GM12878 (cell line): ENCODE measurements around the gene FTSJ1. TPM values are rescaled to one million over a fixed set of nuclear protein-coding genes. Genes with fewer than 3 reads are reported as not detected.

ENCODE experiments used
- ATAC-seq: fragments of 200-7000 bp; cut with Tn5 transposase; 3 replicates; pipeline ENCODE4 v1.9.1; 2020; ENCODE audit warnings: mild to moderate bottlenecking, moderate library complexity
- BruUV-seq: library from RNA; stranded (reverse); fragments of 400-500 nt; replicated peaks from 2 replicates; lab custom pipeline; 2021; lab: Mats Ljungman, UMichigan
- CTCF ChIA-PET: fragments of 300-600 bp; sonication (Branson Sonifier 250); formaldehyde crosslinking; extraction: SDS; loops from one replicate; lab custom pipeline; 2021; ENCODE audit warnings: inconsistent platforms; lab: Yijun Ruan, JAX
- POLR2A ChIA-PET: fragments of 350-600 bp; formaldehyde crosslinking; extraction: SDS; loops from one replicate; lab custom pipeline; 2021; ENCODE audit warnings: inconsistent platforms; lab: Charles Lee
- RAD21 ChIA-PET: fragments of 300-600 bp; sonication (Branson Sonifier 250); formaldehyde crosslinking; loops from one replicate; lab custom pipeline; 2023; ENCODE audit warnings: antibody characterized with exemption; ENCODE audit not compliant: unreplicated experiment; lab: Charles Lee
- SMC1A ChIA-PET: fragments of 300-600 bp; sonication (Branson Sonifier 250); formaldehyde crosslinking; loops from one replicate; lab custom pipeline; 2023; ENCODE audit not compliant: unreplicated experiment, uncharacterized antibody; lab: Charles Lee
- DNase-seq: peaks from one replicate; pipeline ENCODE4 v3.0.0-alpha.2; 2011; ENCODE audit warnings: low read depth, low spot score
- FAIRE-seq: peaks from 3 replicates; lab custom pipeline; 2011; peaks lifted over from hg19 to GRCh38; lab: Jason Lieb, UNC
- H2AFZ ChIP-seq: 2 replicates; pipeline ENCODE4 v1.6.0; 2011; ENCODE audit warnings: low read depth, low read length, control low read depth; ENCODE audit not compliant: control insufficient read depth
- H3K27ac ChIP-seq: 2 replicates; pipeline ENCODE4 v1.5.1; 2011; ENCODE audit warnings: control low read depth; ENCODE audit not compliant: control insufficient read depth, insufficient read depth
- H3K27me3 ChIP-seq, 2 experiments: replicated peaks in 1 of 2; 2 replicates each; pipeline versions ENCODE4 v1.6.0 to v1.6.1; 2011; ENCODE audit warnings: low read length in 1 of 2; ENCODE audit not compliant: control insufficient read depth in 2 of 2, insufficient read depth in 2 of 2
- H3K36me3 ChIP-seq, 2 experiments: 2 replicates each; pipeline ENCODE4 v1.5.1; 2011; ENCODE audit warnings: low read length in 1 of 2; ENCODE audit not compliant: control insufficient read depth in 2 of 2, insufficient read depth in 2 of 2
- H3K4me1 ChIP-seq: 2 replicates; pipeline ENCODE4 v1.6.1; 2011; ENCODE audit warnings: mild to moderate bottlenecking, low read length, moderate library complexity, mixed read lengths; ENCODE audit not compliant: control insufficient read depth, insufficient read depth
- H3K4me2 ChIP-seq: 2 replicates; pipeline ENCODE4 v1.6.0; 2011; ENCODE audit warnings: control low read depth; ENCODE audit not compliant: control insufficient read depth, insufficient read depth
- H3K4me3 ChIP-seq: fragments of 200-600 bp; sonication (generic); 2 replicates; pipeline ENCODE4 v1.5.1; 2016
- H3K79me2 ChIP-seq: 2 replicates; pipeline ENCODE4 v1.6.0; 2011; ENCODE audit warnings: low read length; ENCODE audit not compliant: control insufficient read depth, insufficient read depth
- H3K9ac ChIP-seq: 2 replicates; pipeline ENCODE4 v1.8.0; 2011; ENCODE audit warnings: low read length, control low read depth, mixed read lengths; ENCODE audit not compliant: control insufficient read depth, insufficient read depth
- H3K9me3 ChIP-seq: replicated peaks from 3 replicates; pipeline ENCODE4 v1.5.1; 2011; ENCODE audit warnings: mild to moderate bottlenecking, low read length; ENCODE audit not compliant: control insufficient read depth, insufficient read depth
- H4K20me1 ChIP-seq: 2 replicates; pipeline ENCODE4 v1.6.0; 2011; ENCODE audit not compliant: control insufficient read depth, insufficient read depth
- BACH1 ChIP-seq: fragments of 450-650 bp; IDR thresholded peaks from 2 replicates; pipeline ENCODE4 v1.6.1; 2017; ENCODE audit warnings: mild to moderate bottlenecking, borderline replicate concordance
- BCL11A ChIP-seq: IDR thresholded peaks from 2 replicates; pipeline ENCODE4 v1.6.1; 2011; ENCODE audit warnings: low read depth, low read length
- CREM ChIP-seq: IDR thresholded peaks from 2 replicates; pipeline ENCODE4 v1.6.1; 2014; ENCODE audit warnings: antibody characterized with exemption, low read depth
- GABPA ChIP-seq: IDR thresholded peaks from 2 replicates; pipeline ENCODE4 v1.6.1; 2014; ENCODE audit warnings: antibody characterized with exemption, low read depth, mild to moderate bottlenecking, inconsistent platforms
- IRF4 ChIP-seq: IDR thresholded peaks from 2 replicates; pipeline ENCODE4 v1.6.1; 2011; ENCODE audit warnings: low read depth, low read length
- KLF5 ChIP-seq: fragments of 450-650 bp; IDR thresholded peaks from 2 replicates; pipeline ENCODE4 v1.6.1; 2014; ENCODE audit warnings: mild to moderate bottlenecking; ENCODE audit not compliant: partially characterized antibody
- MEF2A ChIP-seq: IDR thresholded peaks from 2 replicates; pipeline ENCODE4 v1.6.1; 2011; ENCODE audit warnings: low read depth, mild to moderate bottlenecking, low read length, moderate library complexity; ENCODE audit not compliant: insufficient read depth
- NFXL1 ChIP-seq: fragments of 450-650 bp; IDR thresholded peaks from 2 replicates; pipeline ENCODE4 v1.6.1; 2017; ENCODE audit warnings: antibody characterized with exemption, mild to moderate bottlenecking, borderline replicate concordance
- POLR2AphosphoS2 ChIP-seq: IDR thresholded peaks from 2 replicates; pipeline ENCODE4 v1.6.1; 2011; ENCODE audit warnings: low read depth, mild to moderate bottlenecking, low read length, improper control_type of control experiment, moderate library complexity
- RB1 ChIP-seq: fragments of 450-650 bp; formaldehyde crosslinking; IDR thresholded peaks from 2 replicates; pipeline ENCODE4 v1.6.1; 2017; ENCODE audit warnings: mild to moderate bottlenecking, borderline replicate concordance
- RCOR1 ChIP-seq: conservative IDR thresholded peaks from 2 replicates; pipeline ENCODE4 v1.6.1; 2012; ENCODE audit warnings: low read depth, low read length, improper control_type of control experiment
- SMAD5 ChIP-seq: IDR thresholded peaks from 2 replicates; pipeline ENCODE4 v1.6.1; 2016; ENCODE audit warnings: antibody characterized with exemption, low read depth
- SREBF1 ChIP-seq: IDR thresholded peaks from 2 replicates; pipeline ENCODE4 v1.6.1; 2012; ENCODE audit warnings: mild to moderate bottlenecking, low read length
- TAF1 ChIP-seq: IDR thresholded peaks from 2 replicates; pipeline ENCODE4 v1.6.1; 2011; ENCODE audit warnings: mild to moderate bottlenecking, low read depth, low read length, borderline replicate concordance
- TCF3 ChIP-seq: IDR thresholded peaks from 2 replicates; pipeline ENCODE4 v1.6.1; 2012; ENCODE audit warnings: low read depth, mild to moderate bottlenecking, low read length, borderline replicate concordance; ENCODE audit not compliant: insufficient read depth
- WRNIP1 ChIP-seq: IDR thresholded peaks from 2 replicates; pipeline ENCODE4 v1.6.1; 2011; ENCODE audit warnings: low read depth, low read length, improper control_type of control experiment, borderline replicate concordance
- WGBS: methylation state at CpG from one replicate; pipeline ENCODE4 v1.1.6; 2016; ENCODE audit warnings: low lambda C conversion rate; ENCODE audit not compliant: insufficient replicate concordance, insufficient coverage; ENCODE audit errors: missing lambda C conversion rate; 5-methylcytosine and 5-hydroxymethylcytosine counted together
- in situ Hi-C: fragments of 300-500 bp; cut with MboI; formaldehyde crosslinking; loops from 9 replicates; pipeline ENCODE4 v1.14.3; 2018; ENCODE audit warnings: mixed read lengths
- intact Hi-C: fragments of 100-400 bp; cut with micrococcal nuclease; formaldehyde crosslinking; loops from one replicate; pipeline ENCODE4 v1.14.2; 2022; ENCODE audit not compliant: unreplicated experiment
- polyA plus RNA-seq, 11 experiments: library from polyadenylated mRNA; depleted of rRNA in 4 of 11; unstranded in 6 of 11; stranded (reverse) in 5 of 11; fragments of >200 nt; fragmentation: Nextera tagmentation in 4 of 11; fragmentation: Illumina TruSeq in 1 of 11; extraction: Ambion mirVana in 4 of 11; extraction: Trizol in 1 of 11; gene quantifications; 1 replicate in 1 of 11; 2 replicates in 10 of 11; pipeline versions ENCODE4 v1.2.1 to v1.2.3, GENCODE V29; 2011 to 2016; ENCODE audit warnings: inconsistent platforms in 2 of 11, missing spikeins in 2 of 11, low read depth in 1 of 11
- total RNA-seq, 4 experiments: library from RNA; depleted of rRNA in 3 of 4; stranded (reverse); fragments of >200 nt in 3 of 4; fragmentation: Illumina TruSeq in 1 of 4; extraction: Trizol in 1 of 4; gene quantifications; 2 replicates each; pipeline versions ENCODE4 v1.2.1 to v1.2.3, GENCODE V29; 2013 to 2021
- TF ChIP-seq, protein P1 (sequence below): fragments of 450-650 bp; IDR thresholded peaks from 2 replicates; pipeline ENCODE4 v1.6.1; 2017; ENCODE audit warnings: borderline replicate concordance
- TF ChIP-seq, protein P2 (sequence below): IDR thresholded peaks from 2 replicates; pipeline ENCODE4 v1.6.1; 2011; ENCODE audit warnings: low read depth, mild to moderate bottlenecking, low read length, moderate library complexity, borderline replicate concordance; ENCODE audit errors: extremely low read depth
- TF ChIP-seq, protein P3 (sequence below): fragments of 450-650 bp; IDR thresholded peaks from 2 replicates; pipeline ENCODE4 v1.6.1; 2017; ENCODE audit warnings: mild to moderate bottlenecking

FTSJ1 gene
- total and polyA plus RNA-seq, 10 of the 15 experiments (the other 5 are each of a cell fraction or from before 2014, with no cell fraction given), result 8.8 to 87.8 (median 57.9) TPM

DNA sequence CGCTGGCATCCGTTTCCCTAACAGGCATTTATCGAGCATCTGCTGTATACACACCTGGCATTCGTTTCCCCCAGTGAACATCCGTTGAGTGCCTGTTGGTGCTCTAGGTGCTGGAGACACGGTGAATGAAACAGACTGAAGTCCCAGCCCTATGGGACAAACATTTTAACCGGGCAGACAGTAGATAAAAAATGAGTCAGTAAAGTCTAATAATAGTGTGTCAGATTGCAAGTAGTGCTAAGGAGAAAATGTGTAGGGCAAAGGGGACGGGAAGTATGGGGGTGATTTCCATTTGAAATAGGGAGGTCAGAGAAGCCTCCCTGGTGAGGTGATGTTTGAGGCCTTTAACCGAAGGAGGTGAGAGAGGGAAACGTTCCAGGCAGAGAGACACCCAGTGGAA is 40.3 kb downstream of the FTSJ1 start:
- in situ Hi-C loops, result no loop called here

More for the DNA sequence above, 40.3 kb downstream of the FTSJ1 start:
- no peaks in the 10 kb centered on the region for H3K9me3 ChIP-seq
- no peak for DNase-seq
- ChIA-PET RAD21 (no interaction called here), CTCF (no interaction called here), POLR2A (no interaction called here), SMC1A (no interaction called here)
- TF ChIP-seq SMAD5 (no peak), GABPA (no peak), CREM (no peak), RB1 (no peak), POLR2AphosphoS2 (no peak), KLF5 (no peak), TAF1 (no peak), RCOR1 (no peak), IRF4 (no peak), NFXL1 (no peak), MEF2A (no peak), TCF3 (no peak), BACH1 (no peak), SREBF1 (no peak), BCL11A (no peak), WRNIP1 (no peak)
- TF ChIP-seq, protein P1, sequence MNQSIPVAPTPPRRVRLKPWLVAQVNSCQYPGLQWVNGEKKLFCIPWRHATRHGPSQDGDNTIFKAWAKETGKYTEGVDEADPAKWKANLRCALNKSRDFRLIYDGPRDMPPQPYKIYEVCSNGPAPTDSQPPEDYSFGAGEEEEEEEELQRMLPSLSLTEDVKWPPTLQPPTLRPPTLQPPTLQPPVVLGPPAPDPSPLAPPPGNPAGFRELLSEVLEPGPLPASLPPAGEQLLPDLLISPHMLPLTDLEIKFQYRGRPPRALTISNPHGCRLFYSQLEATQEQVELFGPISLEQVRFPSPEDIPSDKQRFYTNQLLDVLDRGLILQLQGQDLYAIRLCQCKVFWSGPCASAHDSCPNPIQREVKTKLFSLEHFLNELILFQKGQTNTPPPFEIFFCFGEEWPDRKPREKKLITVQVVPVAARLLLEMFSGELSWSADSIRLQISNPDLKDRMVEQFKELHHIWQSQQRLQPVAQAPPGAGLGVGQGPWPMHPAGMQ, result no peak
- TF ChIP-seq, protein P2, sequence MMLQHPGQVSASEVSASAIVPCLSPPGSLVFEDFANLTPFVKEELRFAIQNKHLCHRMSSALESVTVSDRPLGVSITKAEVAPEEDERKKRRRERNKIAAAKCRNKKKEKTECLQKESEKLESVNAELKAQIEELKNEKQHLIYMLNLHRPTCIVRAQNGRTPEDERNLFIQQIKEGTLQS, result no peak
- TF ChIP-seq, protein P3, sequence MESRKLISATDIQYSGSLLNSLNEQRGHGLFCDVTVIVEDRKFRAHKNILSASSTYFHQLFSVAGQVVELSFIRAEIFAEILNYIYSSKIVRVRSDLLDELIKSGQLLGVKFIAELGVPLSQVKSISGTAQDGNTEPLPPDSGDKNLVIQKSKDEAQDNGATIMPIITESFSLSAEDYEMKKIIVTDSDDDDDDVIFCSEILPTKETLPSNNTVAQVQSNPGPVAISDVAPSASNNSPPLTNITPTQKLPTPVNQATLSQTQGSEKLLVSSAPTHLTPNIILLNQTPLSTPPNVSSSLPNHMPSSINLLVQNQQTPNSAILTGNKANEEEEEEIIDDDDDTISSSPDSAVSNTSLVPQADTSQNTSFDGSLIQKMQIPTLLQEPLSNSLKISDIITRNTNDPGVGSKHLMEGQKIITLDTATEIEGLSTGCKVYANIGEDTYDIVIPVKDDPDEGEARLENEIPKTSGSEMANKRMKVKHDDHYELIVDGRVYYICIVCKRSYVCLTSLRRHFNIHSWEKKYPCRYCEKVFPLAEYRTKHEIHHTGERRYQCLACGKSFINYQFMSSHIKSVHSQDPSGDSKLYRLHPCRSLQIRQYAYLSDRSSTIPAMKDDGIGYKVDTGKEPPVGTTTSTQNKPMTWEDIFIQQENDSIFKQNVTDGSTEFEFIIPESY, result no peak
- H3K27me3 ChIP-seq, result no peaks in the 10 kb centered on the region
- FAIRE-seq, result no peak
- H4K20me1 ChIP-seq, result no peaks in the 10 kb centered on the region
- no peak overlapping the region for H3K27ac ChIP-seq
- intact Hi-C loops, result no loop called here
- no peak overlapping the region for H2AFZ ChIP-seq
- peaks cover 7% of the 10 kb centered on the region; the same call in 1 of the 2 replicates for H3K4me1 ChIP-seq
- H3K4me3 ChIP-seq, result no peak overlapping the region
- no peaks in the 10 kb centered on the region for H3K36me3 ChIP-seq
- no peaks in the 10 kb centered on the region for H3K79me2 ChIP-seq
- no peak overlapping the region for H3K4me2 ChIP-seq
- no peak overlapping the region for H3K9ac ChIP-seq
- WGBS, result 67% methylated on average over 10 of the region's 10 CpGs
- no TSS peak for BruUV-seq
- no peak for ATAC-seq
